ENCODE measurements around the gene HOXD12.

GRCh38 chr2:176151442-176152287, 52.1 kb downstream of the HOXD12 start, which contains the start of gene HOXD4:
- TF ChIP-seq, protein P1, sequence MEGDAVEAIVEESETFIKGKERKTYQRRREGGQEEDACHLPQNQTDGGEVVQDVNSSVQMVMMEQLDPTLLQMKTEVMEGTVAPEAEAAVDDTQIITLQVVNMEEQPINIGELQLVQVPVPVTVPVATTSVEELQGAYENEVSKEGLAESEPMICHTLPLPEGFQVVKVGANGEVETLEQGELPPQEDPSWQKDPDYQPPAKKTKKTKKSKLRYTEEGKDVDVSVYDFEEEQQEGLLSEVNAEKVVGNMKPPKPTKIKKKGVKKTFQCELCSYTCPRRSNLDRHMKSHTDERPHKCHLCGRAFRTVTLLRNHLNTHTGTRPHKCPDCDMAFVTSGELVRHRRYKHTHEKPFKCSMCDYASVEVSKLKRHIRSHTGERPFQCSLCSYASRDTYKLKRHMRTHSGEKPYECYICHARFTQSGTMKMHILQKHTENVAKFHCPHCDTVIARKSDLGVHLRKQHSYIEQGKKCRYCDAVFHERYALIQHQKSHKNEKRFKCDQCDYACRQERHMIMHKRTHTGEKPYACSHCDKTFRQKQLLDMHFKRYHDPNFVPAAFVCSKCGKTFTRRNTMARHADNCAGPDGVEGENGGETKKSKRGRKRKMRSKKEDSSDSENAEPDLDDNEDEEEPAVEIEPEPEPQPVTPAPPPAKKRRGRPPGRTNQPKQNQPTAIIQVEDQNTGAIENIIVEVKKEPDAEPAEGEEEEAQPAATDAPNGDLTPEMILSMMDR (conservative IDR thresholded peaks at IDR 0.05; ENCODE audit: low read depth, low read length), result no peak
- TF ChIP-seq EZH2 (IDR thresholded peaks at IDR 0.05; ENCODE audit: borderline replicate concordance, low read depth, low read length, poor library complexity, severe bottlenecking), result no peak
